ENCODE results near the gene GALNT7.

GRCh38 chr4:173176010-173176409 is 7.4 kb downstream of the GALNT7 start:
- no peak for TF ChIP-seq POLR2A (IDR thresholded peaks at IDR 0.05)
- TF ChIP-seq CTCF (IDR thresholded peaks at IDR 0.05), result no peak
- TF ChIP-seq EP300 (IDR thresholded peaks at IDR 0.05), result no peak

Measured in ovary (tissue), 3 donors.